Neural cell (in vitro differentiated cells): Measurements from ENCODE around the gene APCDD1. TPM values are rescaled to one million over a fixed set of nuclear protein-coding genes. Genes with fewer than 3 reads are reported as not detected.
"Not testable (repeated sequence)": the region's sequence is repeated elsewhere in the genome, so short reads cannot be mapped to it uniquely, and the experiment has no call there.

Experiments used
- H2AFZ ChIP-seq: fragments of 200-600, 300-800 bp; sonication (generic), shearing (Covaris generic); 2 replicates; pipeline ENCODE4 v1.6.0; 2014; ENCODE audit warnings: low read depth, mild to moderate bottlenecking, antibody characterized with exemption, low read length, moderate library complexity
- H3F3A ChIP-seq: fragments of 200-600 bp; shearing (Covaris generic); 2 replicates; pipeline ENCODE4 v1.6.1; 2016; ENCODE audit warnings: mild to moderate bottlenecking, moderate library complexity, mixed read lengths, antibody characterized with exemption, low read length; ENCODE audit not compliant: insufficient read depth, poor library complexity, severe bottlenecking
- H3K27ac ChIP-seq: fragments of 200-600, 300-800 bp; sonication (generic), shearing (Covaris generic); 2 replicates; pipeline ENCODE4 v1.5.1; 2014; ENCODE audit warnings: mild to moderate bottlenecking, low read length, moderate library complexity
- H3K27me3 ChIP-seq: fragments of 300-800, 200-600 bp; sonication (generic), shearing (Covaris generic); 2 replicates; pipeline ENCODE4 v1.6.0; 2014; ENCODE audit warnings: mild to moderate bottlenecking, low read depth, low read length, moderate library complexity; ENCODE audit not compliant: insufficient read depth
- H3K36me3 ChIP-seq: fragments of 300-800, 200-600 bp; sonication (generic), shearing (Covaris generic); 2 replicates; pipeline ENCODE4 v1.5.1; 2014; ENCODE audit warnings: mild to moderate bottlenecking, antibody characterized with exemption, low read length, moderate library complexity; ENCODE audit not compliant: insufficient read depth
- H3K4me2 ChIP-seq: fragments of 300-800, 200-600 bp; sonication (generic), shearing (Covaris generic); 2 replicates; pipeline ENCODE4 v1.6.0; 2014; ENCODE audit warnings: mild to moderate bottlenecking, low read length
- H3K4me3 ChIP-seq: fragments of 300-800, 200-600 bp; sonication (generic), shearing (Covaris generic); 2 replicates; pipeline ENCODE4 v1.5.1; 2014; ENCODE audit warnings: mild to moderate bottlenecking, low read length, moderate library complexity
- H3K79me2 ChIP-seq: fragments of 200-600 bp; shearing (Covaris generic); replicated peaks from 2 replicates; pipeline ENCODE4 v1.6.0; 2014; ENCODE audit warnings: mild to moderate bottlenecking, low read length, moderate library complexity; ENCODE audit not compliant: insufficient read depth
- H3K9ac ChIP-seq: fragments of 300-800, 200-600 bp; sonication (generic), shearing (Covaris generic); 2 replicates; pipeline ENCODE4 v1.6.1; 2016; ENCODE audit warnings: mild to moderate bottlenecking, low read length, mixed read lengths
- H3K9me2 ChIP-seq: fragments of 200-600 bp; shearing (Covaris generic); 2 replicates; pipeline ENCODE4 v1.6.1; 2016; ENCODE audit warnings: mild to moderate bottlenecking, low read length, mixed read lengths; ENCODE audit not compliant: insufficient read depth
- H3K9me3 ChIP-seq: fragments of 200-600, 300-800 bp; sonication (generic), shearing (Covaris generic); 2 replicates; pipeline ENCODE4 v1.6.1; 2016; ENCODE audit warnings: mild to moderate bottlenecking, mixed run types, low read length, moderate library complexity, mixed read lengths
- H4K20me1 ChIP-seq: fragments of 200-600 bp; shearing (Covaris generic); 2 replicates; pipeline ENCODE4 v1.6.1; 2016; ENCODE audit warnings: mild to moderate bottlenecking, mixed run types; ENCODE audit not compliant: insufficient read depth
- CTCF ChIP-seq: fragments of 450-650 bp; IDR thresholded peaks from 2 replicates; pipeline ENCODE4 v1.5.1; 2014; ENCODE audit warnings: antibody characterized with exemption, mild to moderate bottlenecking, moderate library complexity; ENCODE audit not compliant: poor library complexity, severe bottlenecking
- EP300 ChIP-seq: fragments of 450-650 bp; conservative IDR thresholded peaks from 2 replicates; pipeline ENCODE4 v1.6.1; 2014; ENCODE audit warnings: antibody characterized with exemption, mild to moderate bottlenecking, moderate library complexity; ENCODE audit not compliant: poor library complexity, severe bottlenecking
- EZH2 ChIP-seq: fragments of 200-600, 300-800 bp; shearing (Covaris generic), sonication (generic); IDR thresholded peaks from 2 replicates; pipeline ENCODE4 v1.6.1; 2014; ENCODE audit warnings: antibody characterized with exemption, low read length, borderline replicate concordance, mild to moderate bottlenecking; ENCODE audit not compliant: insufficient read depth, poor library complexity, severe bottlenecking
- MXI1 ChIP-seq: fragments of 450-650 bp; conservative IDR thresholded peaks from 2 replicates; pipeline ENCODE4 v1.6.1; 2014; ENCODE audit warnings: antibody characterized with exemption, mild to moderate bottlenecking; ENCODE audit not compliant: poor library complexity, severe bottlenecking
- POLR2AphosphoS5 ChIP-seq: IDR thresholded peaks from 2 replicates; pipeline ENCODE4 v1.6.1; 2012
- RAD21 ChIP-seq: fragments of 450-650 bp; conservative IDR thresholded peaks from 2 replicates; pipeline ENCODE4 v1.6.1; 2014; ENCODE audit warnings: antibody characterized with exemption, mild to moderate bottlenecking, moderate library complexity
- REST ChIP-seq: IDR thresholded peaks from 2 replicates; pipeline ENCODE4 v1.6.1; 2012; ENCODE audit warnings: borderline replicate concordance
- SMC3 ChIP-seq: fragments of 450-650 bp; conservative IDR thresholded peaks from 2 replicates; pipeline ENCODE4 v1.6.1; 2014; ENCODE audit warnings: antibody characterized with exemption, mild to moderate bottlenecking, moderate library complexity; ENCODE audit not compliant: poor library complexity
- TAF1 ChIP-seq: IDR thresholded peaks from 2 replicates; pipeline ENCODE4 v1.6.1; 2012; ENCODE audit warnings: low read depth
- polyA plus RNA-seq: library from polyadenylated mRNA; depleted of rRNA; stranded (reverse); fragments of >200 nt; gene quantifications from 2 replicates; pipeline ENCODE4 v1.2.3, GENCODE V29; 2014

Gene APCDD1
- polyA plus RNA-seq, 1 donor from 2014 or later = 0.58 TPM

- TF ChIP-seq TAF1 = no peak
- no peak for TF ChIP-seq CTCF
- TF ChIP-seq REST = no peak
- H3K36me3 ChIP-seq = no peaks in the 10 kb centered on the region
Observed at GRCh38 chr18:10500038-10500437, 45.6 kb downstream of the APCDD1 start.

GRCh38 chr18:10504723-10505122 is 50.3 kb downstream of the APCDD1 start:
- Histone ChIP-seq H3K9me3 (peaks cover 4% of the 10 kb centered on the region), H3K4me3 (no peak overlapping the region), H2AFZ (no peak overlapping the region), H4K20me1 (no peaks in the 10 kb centered on the region), H3K9ac (no peak overlapping the region), H3K36me3 (no peaks in the 10 kb centered on the region), H3K27me3 (no peaks in the 10 kb centered on the region), H3K27ac (no peak overlapping the region), H3K9me2 (no peaks in the 10 kb centered on the region), H3F3A (no peaks in the 10 kb centered on the region), H3K4me2 (no peak overlapping the region), H3K79me2 (no peaks in the 10 kb centered on the region)
- TF ChIP-seq TAF1 (no peak), EZH2 (no peak), EP300 (no peak), REST (no peak), MXI1 (no peak), SMC3 (no peak), CTCF (no peak), POLR2AphosphoS5 (no peak), RAD21 (no peak)

More at GRCh38 chr18:10500038-10500437, 45.6 kb downstream of the APCDD1 start:
- H3K9me3 ChIP-seq = no peaks in the 10 kb centered on the region
- no peaks in the 10 kb centered on the region for H3K79me2 ChIP-seq
- no peak overlapping the region for H3K4me2 ChIP-seq
- H3K4me3 ChIP-seq = no peak overlapping the region
- H3K27me3 ChIP-seq = no peaks in the 10 kb centered on the region
- H2AFZ ChIP-seq = no peak overlapping the region
- no peaks in the 10 kb centered on the region for H3F3A ChIP-seq
- no peaks in the 10 kb centered on the region for H4K20me1 ChIP-seq
- H3K27ac ChIP-seq = no peak overlapping the region
- no peak overlapping the region for H3K9ac ChIP-seq
- no peaks in the 10 kb centered on the region for H3K9me2 ChIP-seq

- H4K20me1 ChIP-seq, H3K9me2 ChIP-seq, H2AFZ ChIP-seq, H3K27ac ChIP-seq, H3F3A ChIP-seq, H3K9ac ChIP-seq, H3K27me3 ChIP-seq, H3K36me3 ChIP-seq, H3K4me2 ChIP-seq, H3K79me2 ChIP-seq, H3K4me3 ChIP-seq, H3K9me3 ChIP-seq: not testable (repeated sequence)
Observed at GRCh38 chr18:10505892-10506291, 51.5 kb downstream of the APCDD1 start.
